GM12878 (cell line): ENCODE measurements around the gene DMD. TPM values are rescaled to one million over a fixed set of nuclear protein-coding genes. Genes with fewer than 3 reads are reported as not detected.

Experiments used
- ATAC-seq: fragments of 200-7000 bp; cut with Tn5 transposase; 3 replicates; pipeline ENCODE4 v1.9.1; 2020; ENCODE audit warnings: mild to moderate bottlenecking, moderate library complexity
- BruUV-seq: library from RNA; stranded (reverse); fragments of 400-500 nt; replicated peaks from 2 replicates; lab custom pipeline; 2021; lab: Mats Ljungman, UMichigan
- CTCF ChIA-PET: fragments of 300-600 bp; sonication (Branson Sonifier 250); formaldehyde crosslinking; extraction: SDS; loops from one replicate; lab custom pipeline; 2021; ENCODE audit warnings: inconsistent platforms; lab: Yijun Ruan, JAX
- POLR2A ChIA-PET: fragments of 350-600 bp; formaldehyde crosslinking; extraction: SDS; loops from one replicate; lab custom pipeline; 2021; ENCODE audit warnings: inconsistent platforms; lab: Charles Lee
- RAD21 ChIA-PET: fragments of 300-600 bp; sonication (Branson Sonifier 250); formaldehyde crosslinking; loops from one replicate; lab custom pipeline; 2023; ENCODE audit warnings: antibody characterized with exemption; ENCODE audit not compliant: unreplicated experiment; lab: Charles Lee
- SMC1A ChIA-PET: fragments of 300-600 bp; sonication (Branson Sonifier 250); formaldehyde crosslinking; loops from one replicate; lab custom pipeline; 2023; ENCODE audit not compliant: unreplicated experiment, uncharacterized antibody; lab: Charles Lee
- DNase-seq: peaks from one replicate; pipeline ENCODE4 v3.0.0-alpha.2; 2011; ENCODE audit warnings: low read depth, low spot score
- FAIRE-seq: peaks from 3 replicates; lab custom pipeline; 2011; peaks lifted over from hg19 to GRCh38; lab: Jason Lieb, UNC
- H2AFZ ChIP-seq: 2 replicates; pipeline ENCODE4 v1.6.0; 2011; ENCODE audit warnings: low read depth, low read length, control low read depth; ENCODE audit not compliant: control insufficient read depth
- H3K27ac ChIP-seq: 2 replicates; pipeline ENCODE4 v1.5.1; 2011; ENCODE audit warnings: control low read depth; ENCODE audit not compliant: control insufficient read depth, insufficient read depth
- H3K27me3 ChIP-seq, 2 experiments: replicated peaks in 1 of 2; 2 replicates each; pipeline versions ENCODE4 v1.6.0 to v1.6.1; 2011; ENCODE audit warnings: low read length in 1 of 2; ENCODE audit not compliant: control insufficient read depth in 2 of 2, insufficient read depth in 2 of 2
- H3K36me3 ChIP-seq, 2 experiments: 2 replicates each; pipeline ENCODE4 v1.5.1; 2011; ENCODE audit warnings: low read length in 1 of 2; ENCODE audit not compliant: control insufficient read depth in 2 of 2, insufficient read depth in 2 of 2
- H3K4me1 ChIP-seq: 2 replicates; pipeline ENCODE4 v1.6.1; 2011; ENCODE audit warnings: mild to moderate bottlenecking, low read length, moderate library complexity, mixed read lengths; ENCODE audit not compliant: control insufficient read depth, insufficient read depth
- H3K4me2 ChIP-seq: 2 replicates; pipeline ENCODE4 v1.6.0; 2011; ENCODE audit warnings: control low read depth; ENCODE audit not compliant: control insufficient read depth, insufficient read depth
- H3K4me3 ChIP-seq: fragments of 200-600 bp; sonication (generic); 2 replicates; pipeline ENCODE4 v1.5.1; 2016
- H3K79me2 ChIP-seq: 2 replicates; pipeline ENCODE4 v1.6.0; 2011; ENCODE audit warnings: low read length; ENCODE audit not compliant: control insufficient read depth, insufficient read depth
- H3K9ac ChIP-seq: 2 replicates; pipeline ENCODE4 v1.8.0; 2011; ENCODE audit warnings: low read length, control low read depth, mixed read lengths; ENCODE audit not compliant: control insufficient read depth, insufficient read depth
- H3K9me3 ChIP-seq: replicated peaks from 3 replicates; pipeline ENCODE4 v1.5.1; 2011; ENCODE audit warnings: mild to moderate bottlenecking, low read length; ENCODE audit not compliant: control insufficient read depth, insufficient read depth
- H4K20me1 ChIP-seq: 2 replicates; pipeline ENCODE4 v1.6.0; 2011; ENCODE audit not compliant: control insufficient read depth, insufficient read depth
- CTCF ChIP-seq, 3 experiments: IDR thresholded peaks in 2 of 3; conservative IDR thresholded peaks in 1 of 3; 2 replicates each; pipeline ENCODE4 v1.5.1; 2011; ENCODE audit warnings: low read depth in 3 of 3, low read length in 3 of 3, mild to moderate bottlenecking in 3 of 3, control low read depth in 2 of 3, moderate library complexity in 2 of 3, inconsistent platforms in 1 of 3, mixed read lengths in 1 of 3; ENCODE audit not compliant: control insufficient read depth in 2 of 3, insufficient read depth in 1 of 3; ENCODE audit errors: extremely low read depth in 1 of 3
- RAD21 ChIP-seq: IDR thresholded peaks from 2 replicates; pipeline ENCODE4 v1.6.1; 2011; ENCODE audit warnings: mild to moderate bottlenecking, low read depth, low read length, moderate library complexity; ENCODE audit not compliant: insufficient read depth
- RFX5 ChIP-seq: IDR thresholded peaks from 2 replicates; pipeline ENCODE4 v1.6.1; 2011; ENCODE audit warnings: low read depth, low read length, improper control_type of control experiment
- SMC3 ChIP-seq: IDR thresholded peaks from 2 replicates; pipeline ENCODE4 v1.6.1; 2011; ENCODE audit warnings: low read length, improper control_type of control experiment, borderline replicate concordance
- WGBS: methylation state at CpG from one replicate; pipeline ENCODE4 v1.1.6; 2016; ENCODE audit warnings: low lambda C conversion rate; ENCODE audit not compliant: insufficient replicate concordance, insufficient coverage; ENCODE audit errors: missing lambda C conversion rate; 5-methylcytosine and 5-hydroxymethylcytosine counted together
- in situ Hi-C: fragments of 300-500 bp; cut with MboI; formaldehyde crosslinking; loops from 9 replicates; pipeline ENCODE4 v1.14.3; 2018; ENCODE audit warnings: mixed read lengths
- intact Hi-C: fragments of 100-400 bp; cut with micrococcal nuclease; formaldehyde crosslinking; loops from one replicate; pipeline ENCODE4 v1.14.2; 2022; ENCODE audit not compliant: unreplicated experiment
- polyA plus RNA-seq, 11 experiments: library from polyadenylated mRNA; depleted of rRNA in 4 of 11; unstranded in 6 of 11; stranded (reverse) in 5 of 11; fragments of >200 nt; fragmentation: Nextera tagmentation in 4 of 11; fragmentation: Illumina TruSeq in 1 of 11; extraction: Ambion mirVana in 4 of 11; extraction: Trizol in 1 of 11; gene quantifications; 1 replicate in 1 of 11; 2 replicates in 10 of 11; pipeline versions ENCODE4 v1.2.1 to v1.2.3, GENCODE V29; 2011 to 2016; ENCODE audit warnings: inconsistent platforms in 2 of 11, missing spikeins in 2 of 11, low read depth in 1 of 11
- total RNA-seq, 4 experiments: library from RNA; depleted of rRNA in 3 of 4; stranded (reverse); fragments of >200 nt in 3 of 4; fragmentation: Illumina TruSeq in 1 of 4; extraction: Trizol in 1 of 4; gene quantifications; 2 replicates each; pipeline versions ENCODE4 v1.2.1 to v1.2.3, GENCODE V29; 2013 to 2021

The DMD gene
- total and polyA plus RNA-seq, 10 of the 15 experiments (the other 5 are each of a cell fraction or from before 2014, with no cell fraction given) = 1.4 to 24.3 (median 4.3) TPM

GRCh38 chrX:32408389-32408788 is 803.0 kb downstream of the DMD start:
- Histone ChIP-seq H3K4me1 (no peaks in the 10 kb centered on the region), H3K27me3 (no peaks in the 10 kb centered on the region), H3K27ac (no peak overlapping the region), H3K4me2 (no peak overlapping the region), H2AFZ (no peak overlapping the region), H3K79me2 (no peaks in the 10 kb centered on the region), H3K4me3 (no peak overlapping the region), H3K36me3 (no peaks in the 10 kb centered on the region), H4K20me1 (no peaks in the 10 kb centered on the region), H3K9ac (no peak overlapping the region), H3K9me3 (no peaks in the 10 kb centered on the region)
- no TSS peak for BruUV-seq
- 0% methylated on average over 4 of the region's 4 CpGs for WGBS
- in situ Hi-C loops = loop anchor here (10.0 to 25.0 kb wide), 2 partner anchors 266 to 1879 kb away; no protein-coding TSS in a partner anchor
- FAIRE-seq = peak; percentile 69
- ChIA-PET RAD21 (interaction anchor here (0.6 to 1.5 kb wide), 3 partner anchors 35 to 930 kb away, joined by 3 read pairs; no protein-coding TSS in a partner anchor), POLR2A (no interaction called here), SMC1A (interaction anchor here (0.7 to 1.6 kb wide), 6 partner anchors 14 to 124 kb away, joined by 3 to 5 read pairs (median 3); no protein-coding TSS in a partner anchor), CTCF (interaction anchor here (0.6 to 1.9 kb wide), 12 partner anchors 9 to 1026 kb away, joined by 3 to 5 read pairs (median 3); no protein-coding TSS in a partner anchor)
- no peak for DNase-seq
- intact Hi-C loops = loop anchor here (1.0 to 5.0 kb wide), 2 partner anchors 265 to 1894 kb away; no protein-coding TSS in a partner anchor
- peak; percentile 52; the same call in 2 of the 3 replicates for ATAC-seq
- TF ChIP-seq RAD21 (peak; percentile 90), CTCF (IDR thresholded peaks at IDR 0.05 in 2 of 3, conservative IDR thresholded peaks at IDR 0.05 in 1 of 3; ENCODE audit: control insufficient read depth in 2 of 3, extremely low read depth in 1 of 3, insufficient read depth in 1 of 3, low read depth in 3 of 3, low read length in 3 of 3) (peak; percentile 35 to 56 (median 43); a peak in 4 of 6 replicates), RFX5 (no peak), SMC3 (peak; percentile 60; the same call in 1 of the 2 replicates)
